SU-DHL-6 (cell line): ENCODE measurements around the gene TMEM167A.

Experiments used
- H2AFZ ChIP-seq: fragments of 200-600 bp; sonication (generic); 2 replicates; pipeline ENCODE4 v1.6.1; 2014; ENCODE audit warnings: low read depth, mild to moderate bottlenecking, moderate library complexity, mixed read lengths, antibody characterized with exemption, low read length; ENCODE audit not compliant: severe bottlenecking
- H3F3A ChIP-seq: fragments of 200-600 bp; shearing (Covaris generic); 2 replicates; pipeline ENCODE4 v1.6.0; 2016; ENCODE audit warnings: antibody characterized with exemption, mild to moderate bottlenecking; ENCODE audit not compliant: insufficient read depth
- H3K27ac ChIP-seq: fragments of 200-600 bp; sonication (generic); 2 replicates; pipeline ENCODE4 v1.5.1; 2016; ENCODE audit warnings: low read depth, mild to moderate bottlenecking, low read length, moderate library complexity, mixed read lengths
- H3K27me3 ChIP-seq: fragments of 200-600 bp; sonication (generic), shearing (Covaris generic); 2 replicates; pipeline ENCODE4 v1.6.0; 2014; ENCODE audit warnings: mild to moderate bottlenecking, low read length
- H3K36me3 ChIP-seq: fragments of 200-600 bp; sonication (generic); 2 replicates; pipeline ENCODE4 v1.6.1; 2014; ENCODE audit warnings: mild to moderate bottlenecking, low read length, mixed read lengths
- H3K4me2 ChIP-seq: fragments of 300-600, 200-600 bp; shearing (Covaris generic), sonication (generic); 2 replicates; pipeline ENCODE4 v1.6.0; 2014; ENCODE audit warnings: low read length, low read depth, mild to moderate bottlenecking; ENCODE audit not compliant: poor library complexity, severe bottlenecking
- H3K4me3 ChIP-seq: fragments of 200-600 bp; sonication (generic); 2 replicates; pipeline ENCODE4 v1.5.1; 2014; ENCODE audit warnings: antibody characterized with exemption, low read length, mild to moderate bottlenecking, mixed read lengths; ENCODE audit not compliant: insufficient read depth, poor library complexity, severe bottlenecking
- H3K79me2 ChIP-seq: fragments of 200-600 bp; sonication (generic); 2 replicates; pipeline ENCODE4 v1.6.1; 2014; ENCODE audit warnings: mild to moderate bottlenecking, low read length, moderate library complexity; ENCODE audit not compliant: insufficient read depth
- H3K9ac ChIP-seq: fragments of 200-600 bp; sonication (generic); 2 replicates; pipeline ENCODE4 v1.7.0; 2014; ENCODE audit warnings: mild to moderate bottlenecking, low read length
- H3K9me2 ChIP-seq: fragments of 200-600 bp; sonication (generic); replicated peaks from 2 replicates; pipeline ENCODE4 v1.6.1; 2014; ENCODE audit warnings: low read length; ENCODE audit not compliant: insufficient read depth
- H3K9me3 ChIP-seq: fragments of 200-600 bp; sonication (generic); 2 replicates; pipeline ENCODE4 v1.6.1; 2014; ENCODE audit warnings: low read length, mixed read lengths; ENCODE audit not compliant: insufficient read depth
- H4K20me1 ChIP-seq: fragments of 200-600 bp; sonication (generic); 2 replicates; pipeline ENCODE4 v1.6.1; 2014; ENCODE audit warnings: low read depth, mild to moderate bottlenecking, antibody characterized with exemption, low read length, moderate library complexity, mixed read lengths
- EZH2phosphoT487 ChIP-seq: fragments of 200-600 bp; sonication (generic), shearing (Covaris generic); conservative IDR thresholded peaks from 2 replicates; pipeline ENCODE4 v1.6.1; 2018; ENCODE audit warnings: mild to moderate bottlenecking, antibody characterized with exemption, low read length, moderate library complexity, mixed read lengths
- TF ChIP-seq, protein P1 (sequence below): fragments of 200-600 bp; sonication (generic); IDR thresholded peaks from one replicate; pipeline ENCODE4 v1.5.1; 2017; ENCODE audit warnings: antibody characterized with exemption, mild to moderate bottlenecking, low read length, moderate library complexity; ENCODE audit not compliant: insufficient read depth, poor library complexity, severe bottlenecking

The TMEM167A gene

DNA sequence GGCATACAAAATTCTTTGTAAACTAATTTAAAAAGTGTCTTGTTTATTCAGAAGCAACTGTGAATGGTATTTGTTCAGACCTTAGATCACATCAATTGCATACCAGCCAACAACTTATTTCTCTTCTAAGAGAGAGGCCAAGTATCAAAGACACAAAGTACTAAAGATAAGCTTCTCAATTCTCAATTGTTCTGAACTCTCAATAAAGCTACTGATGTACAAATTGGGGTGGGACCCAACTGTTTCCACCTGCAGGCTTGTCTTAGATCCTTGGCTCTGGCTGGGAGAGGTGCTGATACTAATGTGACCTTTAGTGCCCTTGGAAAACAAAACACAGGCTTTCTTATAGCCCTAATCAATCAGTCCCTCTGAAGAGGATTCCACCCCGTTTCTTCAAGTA, 22.3 kb upstream of the TMEM167A start:
- no peaks in the 10 kb centered on the region for H3K27me3 ChIP-seq
- H2AFZ ChIP-seq = no peak overlapping the region
- H3K9me2 ChIP-seq = no peaks in the 10 kb centered on the region
- H4K20me1 ChIP-seq = no peaks in the 10 kb centered on the region
- no peak overlapping the region for H3K27ac ChIP-seq
- H3F3A ChIP-seq = no peaks in the 10 kb centered on the region
- H3K9ac ChIP-seq = no peak overlapping the region
- no peaks in the 10 kb centered on the region for H3K9me3 ChIP-seq
- peaks cover 8% of the 10 kb centered on the region; the same call in 1 of the 2 replicates for H3K79me2 ChIP-seq
- H3K4me3 ChIP-seq = no peak overlapping the region
- H3K36me3 ChIP-seq = no peaks in the 10 kb centered on the region
- no peak overlapping the region for H3K4me2 ChIP-seq
- TF ChIP-seq, protein P1, sequence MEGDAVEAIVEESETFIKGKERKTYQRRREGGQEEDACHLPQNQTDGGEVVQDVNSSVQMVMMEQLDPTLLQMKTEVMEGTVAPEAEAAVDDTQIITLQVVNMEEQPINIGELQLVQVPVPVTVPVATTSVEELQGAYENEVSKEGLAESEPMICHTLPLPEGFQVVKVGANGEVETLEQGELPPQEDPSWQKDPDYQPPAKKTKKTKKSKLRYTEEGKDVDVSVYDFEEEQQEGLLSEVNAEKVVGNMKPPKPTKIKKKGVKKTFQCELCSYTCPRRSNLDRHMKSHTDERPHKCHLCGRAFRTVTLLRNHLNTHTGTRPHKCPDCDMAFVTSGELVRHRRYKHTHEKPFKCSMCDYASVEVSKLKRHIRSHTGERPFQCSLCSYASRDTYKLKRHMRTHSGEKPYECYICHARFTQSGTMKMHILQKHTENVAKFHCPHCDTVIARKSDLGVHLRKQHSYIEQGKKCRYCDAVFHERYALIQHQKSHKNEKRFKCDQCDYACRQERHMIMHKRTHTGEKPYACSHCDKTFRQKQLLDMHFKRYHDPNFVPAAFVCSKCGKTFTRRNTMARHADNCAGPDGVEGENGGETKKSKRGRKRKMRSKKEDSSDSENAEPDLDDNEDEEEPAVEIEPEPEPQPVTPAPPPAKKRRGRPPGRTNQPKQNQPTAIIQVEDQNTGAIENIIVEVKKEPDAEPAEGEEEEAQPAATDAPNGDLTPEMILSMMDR = no peak
- TF ChIP-seq EZH2phosphoT487 = no peak

DNA sequence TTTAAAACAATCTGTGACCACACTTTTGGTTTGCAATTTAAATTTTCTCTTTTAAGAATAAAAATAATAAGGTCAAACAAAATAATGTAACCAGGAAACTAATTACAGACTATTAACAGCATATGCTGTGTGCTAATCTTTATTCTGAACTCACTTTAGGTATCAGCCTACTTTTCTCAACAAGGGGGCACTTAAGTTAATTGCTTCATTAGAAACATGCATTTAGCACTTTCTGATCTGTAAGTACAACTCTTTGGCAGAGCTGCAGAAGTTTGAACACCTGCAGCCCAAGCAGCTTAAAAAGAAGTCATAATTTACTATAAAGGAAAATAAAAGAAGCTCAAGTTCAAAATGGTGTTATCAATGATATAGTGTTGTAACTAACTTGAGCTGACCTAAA, 21.8 kb upstream of the TMEM167A start:
- H3K4me2 ChIP-seq = no peak overlapping the region
- no peaks in the 10 kb centered on the region for H3F3A ChIP-seq
- peaks cover 8% of the 10 kb centered on the region; the same call in 1 of the 2 replicates for H3K79me2 ChIP-seq
- no peak overlapping the region for H2AFZ ChIP-seq
- H3K27ac ChIP-seq = no peak overlapping the region
- no peak for TF ChIP-seq EZH2phosphoT487
- TF ChIP-seq, protein P1 = no peak
- H3K9me3 ChIP-seq = no peaks in the 10 kb centered on the region
- H3K36me3 ChIP-seq = no peaks in the 10 kb centered on the region
- H4K20me1 ChIP-seq = no peaks in the 10 kb centered on the region
- H3K4me3 ChIP-seq = no peak overlapping the region
- H3K27me3 ChIP-seq = no peaks in the 10 kb centered on the region
- H3K9me2 ChIP-seq = no peaks in the 10 kb centered on the region
- no peak overlapping the region for H3K9ac ChIP-seq

DNA sequence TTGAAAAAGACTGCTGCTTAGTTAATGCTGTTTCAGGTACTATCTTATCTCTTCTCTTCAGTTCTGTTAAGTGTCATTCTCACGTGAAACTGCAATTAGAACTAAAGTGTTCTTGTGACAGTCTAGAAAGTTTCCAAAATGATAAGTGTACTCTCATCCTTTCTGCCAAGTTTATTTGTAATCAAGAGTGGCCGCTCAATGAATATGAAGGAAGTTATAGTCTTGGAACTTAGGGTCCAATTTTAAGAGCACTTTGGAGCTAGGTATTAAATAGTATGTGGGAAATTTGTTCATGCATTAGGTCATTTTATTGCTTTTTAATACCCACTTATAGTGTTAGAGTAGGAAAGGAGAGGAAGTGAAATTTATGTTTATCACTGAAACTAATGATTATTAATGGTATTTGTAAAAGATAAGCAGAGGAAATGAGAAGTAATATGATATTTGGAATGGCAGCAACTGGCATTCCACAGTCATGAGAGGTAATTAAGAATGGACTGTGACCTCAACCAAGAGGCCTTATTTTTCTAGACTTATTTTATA, 20.6 kb upstream of the TMEM167A start:
- no peak overlapping the region for H2AFZ ChIP-seq
- H3K9ac ChIP-seq = no peak overlapping the region
- no peaks in the 10 kb centered on the region for H3K27me3 ChIP-seq
- no peaks in the 10 kb centered on the region for H4K20me1 ChIP-seq
- H3K27ac ChIP-seq = no peak overlapping the region
- H3K36me3 ChIP-seq = peaks cover 7% of the 10 kb centered on the region; the same call in 1 of the 2 replicates
- H3K9me2 ChIP-seq = no peaks in the 10 kb centered on the region
- H3F3A ChIP-seq = no peaks in the 10 kb centered on the region
- H3K4me2 ChIP-seq = no peak overlapping the region
- peaks cover 9% of the 10 kb centered on the region; the same call in 1 of the 2 replicates for H3K9me3 ChIP-seq
- peaks cover 11% of the 10 kb centered on the region; the same call in 1 of the 2 replicates for H3K79me2 ChIP-seq
- no peak overlapping the region for H3K4me3 ChIP-seq
- no peak for TF ChIP-seq EZH2phosphoT487
- TF ChIP-seq, protein P1 = no peak
